Erythroblast (primary cell): ENCODE measurements around the gene WNT3A.
A peak's percentile ranks its signal among the peaks of the same experiment; 100 is the strongest.

Experiments
- DNase-seq, 2 experiments: peaks; one replicate each; lab custom pipeline; 2025; lab: John Stamatoyannopoulos, UW
- GATA1 ChIP-seq: IDR thresholded peaks from 2 replicates; pipeline ENCODE4 v1.6.1; 2011; ENCODE audit warnings: low read depth, mild to moderate bottlenecking, control low read depth, low read length, moderate library complexity
- POLR2A ChIP-seq: IDR thresholded peaks from 2 replicates; pipeline ENCODE4 v1.6.1; 2011; ENCODE audit warnings: mild to moderate bottlenecking, low read length

The WNT3A gene

DNA sequence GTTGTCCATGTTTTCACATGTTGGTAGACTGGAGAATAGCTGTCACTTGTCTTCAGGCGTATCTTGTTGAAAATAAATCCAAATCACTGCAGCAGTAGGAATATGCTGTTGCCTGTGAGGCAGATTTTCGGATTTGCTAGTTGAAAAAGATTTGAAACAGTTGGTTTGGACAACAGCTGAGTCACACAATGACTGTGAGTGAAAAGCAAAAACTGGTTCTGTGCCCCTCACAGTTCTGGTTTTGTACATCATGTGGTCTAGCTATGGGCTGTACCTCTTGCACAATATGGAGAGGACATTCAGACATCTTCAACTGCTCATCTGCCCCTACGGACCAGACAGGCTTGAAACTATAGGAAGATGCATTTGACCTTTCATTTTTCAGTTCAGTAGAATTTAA is 77.5 kb downstream of the WNT3A start:
- peak; percentile 62 to 74 for DNase-seq
- TF ChIP-seq POLR2A, result no peak
- TF ChIP-seq GATA1, result no peak

DNA sequence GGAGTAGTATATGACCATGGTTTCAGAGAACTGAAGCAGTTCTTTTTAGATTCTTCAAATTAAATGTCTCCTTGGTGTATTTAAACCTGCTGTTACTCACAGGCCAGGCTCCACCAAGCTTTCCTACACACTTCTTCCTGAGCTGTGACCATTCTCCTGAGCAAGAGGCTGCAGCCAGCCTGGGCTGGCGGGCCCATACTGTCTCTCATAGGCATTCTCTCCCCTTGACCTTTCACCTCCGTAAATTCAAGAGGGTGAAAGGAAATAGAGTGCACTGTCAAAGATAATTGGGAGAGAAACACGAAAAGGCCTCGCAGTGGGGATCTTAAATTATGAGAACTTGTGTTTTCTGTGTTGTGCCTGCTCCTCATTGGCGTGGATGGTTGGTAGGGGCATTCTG is 78.0 kb downstream of the WNT3A start:
- TF ChIP-seq POLR2A, result no peak
- TF ChIP-seq GATA1, result no peak
- DNase-seq, result no peak

DNA sequence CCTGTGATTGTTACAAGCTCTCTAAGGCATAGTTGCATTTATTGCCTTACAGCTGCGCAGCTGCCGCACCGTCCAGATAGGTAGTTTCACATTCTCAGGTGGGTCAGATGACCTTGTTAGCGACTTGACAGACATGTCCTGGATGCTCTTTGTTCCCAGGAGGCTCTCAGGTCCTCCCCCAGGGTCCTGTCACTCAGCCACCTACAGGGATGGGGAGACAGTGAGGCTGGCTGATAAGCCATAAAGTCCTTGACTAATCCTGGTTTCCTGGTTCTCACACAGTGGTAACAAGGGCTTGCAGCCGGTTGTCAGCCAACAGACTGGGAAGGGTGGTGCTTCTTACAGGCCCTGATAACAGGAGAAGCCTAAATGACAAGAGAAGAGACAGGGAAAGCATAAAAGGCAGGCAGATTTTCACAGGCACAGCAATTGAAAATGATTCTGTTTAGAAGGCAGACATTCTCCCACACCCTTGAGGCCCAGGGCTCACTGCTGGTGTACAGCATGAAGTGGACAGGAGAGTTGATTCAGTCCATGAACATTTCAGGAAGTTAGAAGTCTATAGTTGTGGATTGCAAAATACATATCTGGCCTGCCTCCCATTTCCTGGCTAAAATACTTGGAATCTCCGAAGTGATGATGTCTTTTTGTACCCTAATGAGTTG is 78.6 kb downstream of the WNT3A start:
- TF ChIP-seq GATA1 (no peak), POLR2A (no peak)
- DNase-seq, result peak; percentile 73 to 78

DNA sequence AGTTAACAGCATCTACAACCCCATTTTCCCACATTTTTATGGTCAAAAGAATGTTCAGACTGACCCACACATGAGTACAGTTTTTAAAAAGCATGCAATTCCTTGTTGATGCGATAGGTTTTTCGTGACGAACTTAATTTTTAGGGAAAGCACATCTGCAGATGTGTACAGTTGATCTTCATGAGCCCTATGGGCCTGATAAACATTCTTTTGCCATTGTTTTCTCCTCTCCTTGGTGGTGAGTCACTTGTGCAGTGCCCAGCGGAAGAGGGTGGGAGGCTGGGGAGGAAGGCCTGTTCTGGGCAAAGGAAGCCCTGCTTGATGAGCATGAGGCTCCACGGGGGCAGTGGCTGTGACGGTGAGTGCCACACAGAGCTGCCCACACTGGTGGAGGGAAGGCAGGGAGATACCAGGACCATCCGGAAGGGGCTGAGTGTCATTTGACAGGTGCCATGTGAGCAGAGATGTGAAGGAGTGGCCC is 81.0 kb downstream of the WNT3A start:
- no peak for TF ChIP-seq POLR2A
- no peak for TF ChIP-seq GATA1
- no peak for DNase-seq

DNA sequence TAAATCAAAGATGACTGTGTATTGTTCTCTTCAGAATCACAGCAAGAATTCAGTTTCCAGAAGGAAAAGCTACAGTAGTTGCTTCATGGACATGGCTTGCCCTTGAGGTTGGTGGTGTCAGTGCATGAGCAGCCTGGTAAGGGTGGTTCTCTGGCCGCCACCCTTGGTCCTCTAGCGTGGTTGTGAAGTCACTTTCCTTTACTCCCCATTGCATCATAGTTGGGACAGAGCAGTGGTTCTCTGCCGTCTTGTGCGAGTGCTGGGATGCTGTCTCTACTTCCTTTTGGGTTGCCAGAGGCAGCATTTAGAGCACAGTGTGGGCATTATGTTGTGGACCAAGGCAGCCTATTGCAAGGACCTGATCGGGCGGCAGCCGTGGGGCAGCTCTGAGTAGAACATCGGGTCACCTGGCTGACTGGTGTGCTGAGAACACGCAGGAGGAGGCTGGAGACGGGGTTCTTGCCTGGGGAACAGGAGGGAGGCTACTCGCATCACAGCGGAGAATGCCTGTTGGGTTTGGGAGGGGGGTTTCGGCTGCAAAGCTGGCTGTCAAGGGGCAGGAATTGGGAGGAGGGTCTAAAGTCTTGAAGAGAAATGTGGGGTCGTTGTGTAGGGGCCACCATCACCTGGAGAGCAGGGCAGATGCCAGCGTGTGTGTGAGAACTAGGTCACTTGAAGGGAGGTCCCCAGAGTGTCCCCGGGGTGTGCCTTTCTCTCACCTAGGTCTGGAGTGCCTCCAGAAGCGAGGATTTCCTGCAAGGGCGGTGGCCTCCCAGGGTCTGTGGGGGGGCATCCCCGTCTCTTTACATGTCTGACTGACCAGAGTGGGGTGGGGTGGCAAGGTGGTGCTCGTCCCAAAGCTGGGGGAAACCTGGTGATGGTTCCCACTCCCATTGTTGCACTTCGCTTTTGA is 82.0 kb downstream of the WNT3A start:
- DNase-seq, result peak; percentile 75 to 91
- no peak for TF ChIP-seq POLR2A

DNA sequence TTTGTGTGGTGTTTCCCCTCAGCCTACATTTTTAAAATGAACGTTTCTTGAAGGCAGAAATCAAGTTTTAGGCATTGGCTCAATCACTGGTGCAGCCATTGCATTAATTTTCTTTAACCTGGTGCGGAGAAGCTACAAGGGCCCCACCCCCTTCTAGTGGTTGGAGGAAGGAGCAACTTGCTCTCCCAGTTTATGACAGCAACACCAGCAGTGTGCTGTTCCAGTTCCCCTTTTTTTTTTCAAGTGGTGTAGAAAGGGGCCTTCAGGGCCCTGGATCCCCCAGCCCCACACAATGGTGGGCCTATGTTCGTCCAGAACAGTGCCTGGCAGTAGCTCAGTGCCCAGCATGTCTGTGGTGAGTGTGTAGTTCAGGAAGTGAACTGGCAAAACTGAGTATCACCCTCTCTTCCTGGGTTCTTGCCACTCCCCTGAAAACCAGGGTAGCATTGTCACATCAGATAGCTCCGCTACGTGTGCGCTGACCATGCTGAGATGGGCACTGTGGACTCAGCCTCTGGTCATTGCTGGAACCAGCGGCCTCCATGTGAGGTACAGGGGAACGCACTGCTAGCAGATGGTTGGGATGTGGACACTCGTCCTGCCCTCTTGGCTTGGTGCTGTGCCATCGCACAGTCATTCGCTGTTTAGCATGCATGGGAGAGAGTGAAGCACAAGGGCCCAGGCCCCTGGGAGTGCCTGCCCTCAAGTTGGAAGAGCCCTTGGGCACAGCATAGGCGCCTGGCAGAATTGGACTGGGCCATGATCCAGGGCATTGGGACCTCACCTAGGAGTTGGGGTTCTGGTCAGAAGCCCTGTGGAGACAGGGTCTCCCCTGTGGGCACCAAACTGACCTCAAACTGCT is 83.0 kb downstream of the WNT3A start:
- DNase-seq, result no peak
- TF ChIP-seq GATA1, result no peak
- no peak for TF ChIP-seq POLR2A

DNA sequence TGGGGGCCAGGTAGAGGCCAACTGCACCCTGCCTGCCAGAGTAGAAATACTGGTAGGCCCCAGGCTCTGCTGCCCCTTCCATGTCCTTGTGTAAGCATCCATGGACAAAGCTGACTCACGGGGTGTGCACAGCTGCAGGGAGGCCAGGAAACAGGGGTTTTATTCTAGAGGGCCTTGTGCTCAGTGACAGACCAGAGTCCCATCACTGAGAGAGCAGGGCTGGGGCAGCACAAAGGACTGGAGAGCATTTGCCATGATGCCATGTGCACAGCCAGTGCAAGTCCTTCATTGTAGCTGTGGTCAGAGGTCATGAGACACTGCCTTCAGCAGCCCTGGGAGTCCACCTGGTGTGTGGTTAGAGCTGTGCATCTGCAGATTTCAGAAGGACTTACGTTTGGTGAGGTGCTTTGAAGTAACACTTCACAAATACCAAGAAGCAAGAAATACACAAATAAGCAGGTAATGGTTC is 83.8 kb downstream of the WNT3A start:
- DNase-seq, result no peak
- TF ChIP-seq GATA1 (no peak), POLR2A (no peak)

DNA sequence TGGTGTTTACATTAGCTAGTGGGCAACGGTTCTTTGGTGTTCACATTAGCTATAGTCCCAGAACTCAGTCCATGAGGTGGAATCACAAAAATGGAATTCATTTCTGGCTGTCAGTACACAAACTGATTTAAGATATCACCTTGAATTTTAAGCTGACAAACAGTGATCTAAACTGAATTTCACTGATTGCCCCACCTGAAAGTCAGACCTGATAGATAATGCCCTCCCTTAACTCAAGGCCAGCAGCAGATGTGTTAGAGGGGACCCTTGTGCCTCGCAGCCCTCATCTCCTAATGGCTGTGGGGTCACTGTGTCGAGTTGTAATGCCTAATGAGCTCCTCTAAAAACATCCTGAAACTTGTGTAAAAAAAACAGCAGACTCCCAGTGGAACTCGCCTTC is 84.3 kb downstream of the WNT3A start:
- TF ChIP-seq POLR2A, result no peak
- TF ChIP-seq GATA1, result no peak
- no peak for DNase-seq

DNA sequence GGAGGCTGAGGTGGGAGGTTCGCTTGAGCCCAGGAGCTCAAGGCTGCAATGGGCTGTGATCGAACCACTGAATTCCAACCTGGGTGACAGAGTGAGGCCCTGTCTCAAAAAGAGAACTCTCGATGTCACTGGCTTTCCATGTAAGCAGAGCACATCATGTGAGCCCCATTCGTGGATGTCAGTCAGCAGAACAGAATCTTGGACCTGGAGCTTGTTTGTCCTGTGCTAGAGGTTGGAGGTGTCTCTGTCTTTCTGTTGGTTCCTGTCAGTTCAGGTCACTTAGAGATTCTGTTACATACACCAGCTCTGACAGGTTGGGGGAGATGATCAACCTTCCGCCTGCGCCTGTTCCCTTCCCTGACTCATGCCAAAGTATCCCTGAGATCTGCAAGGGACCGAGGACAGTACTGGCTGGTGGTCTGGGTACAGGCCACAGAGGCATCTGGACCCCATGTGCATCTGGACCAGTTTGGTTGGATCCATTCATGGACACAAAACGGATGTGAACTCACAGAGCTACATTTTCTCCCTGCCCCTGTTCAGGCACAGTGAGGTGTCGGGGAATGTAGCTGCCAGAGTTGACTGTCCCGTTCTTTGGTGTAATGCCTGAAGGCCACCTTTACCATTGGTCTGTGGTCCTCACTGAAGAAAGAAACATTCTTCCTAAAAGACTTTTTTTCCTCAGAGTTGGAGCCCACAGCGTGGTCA is 85.7 kb downstream of the WNT3A start:
- no peak for DNase-seq
- TF ChIP-seq GATA1, result no peak
- no peak for TF ChIP-seq POLR2A

DNA sequence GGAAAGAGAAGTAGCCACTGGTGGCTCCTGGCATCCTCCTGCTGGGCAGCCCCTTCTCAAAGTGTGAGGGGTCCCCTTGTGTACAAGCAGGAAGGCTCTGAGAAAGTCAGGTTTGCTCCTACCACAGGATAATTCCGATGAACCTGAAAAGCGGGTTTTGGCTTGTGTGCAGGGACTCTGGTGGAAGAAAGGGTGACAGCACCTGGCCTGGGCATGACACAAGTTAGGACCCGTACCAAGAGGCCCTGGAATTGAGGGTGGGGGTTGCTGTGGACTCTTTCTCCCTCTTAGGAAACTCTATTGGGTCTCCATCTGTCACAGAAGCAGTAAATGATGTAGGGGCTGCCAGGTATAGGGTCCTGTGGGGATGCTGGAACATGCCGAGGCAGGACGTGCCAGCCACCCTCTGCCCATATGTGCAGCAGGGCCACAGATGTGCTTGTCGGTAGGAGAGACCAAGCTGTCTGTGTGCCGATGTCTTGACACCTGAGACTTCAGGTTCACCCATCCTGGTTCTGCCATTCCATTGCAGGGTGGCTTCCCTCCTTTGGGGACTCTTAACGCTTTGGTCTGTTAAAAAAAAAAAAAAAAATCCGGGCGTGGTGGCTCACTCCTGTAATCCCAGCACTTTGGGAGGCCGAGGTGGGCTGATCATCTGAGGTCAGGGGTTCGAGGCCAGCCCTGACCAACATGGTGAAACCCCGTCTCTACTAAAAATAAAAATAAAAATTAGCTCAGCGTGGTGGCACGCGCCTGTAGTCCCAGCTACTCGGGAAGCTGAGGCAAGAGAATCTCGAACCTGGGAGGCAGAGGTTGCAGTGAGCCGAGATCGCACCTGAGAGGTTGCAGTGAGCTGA is 86.5 kb downstream of the WNT3A start:
- TF ChIP-seq GATA1 (no peak), POLR2A (no peak)
- DNase-seq, result no peak

DNA sequence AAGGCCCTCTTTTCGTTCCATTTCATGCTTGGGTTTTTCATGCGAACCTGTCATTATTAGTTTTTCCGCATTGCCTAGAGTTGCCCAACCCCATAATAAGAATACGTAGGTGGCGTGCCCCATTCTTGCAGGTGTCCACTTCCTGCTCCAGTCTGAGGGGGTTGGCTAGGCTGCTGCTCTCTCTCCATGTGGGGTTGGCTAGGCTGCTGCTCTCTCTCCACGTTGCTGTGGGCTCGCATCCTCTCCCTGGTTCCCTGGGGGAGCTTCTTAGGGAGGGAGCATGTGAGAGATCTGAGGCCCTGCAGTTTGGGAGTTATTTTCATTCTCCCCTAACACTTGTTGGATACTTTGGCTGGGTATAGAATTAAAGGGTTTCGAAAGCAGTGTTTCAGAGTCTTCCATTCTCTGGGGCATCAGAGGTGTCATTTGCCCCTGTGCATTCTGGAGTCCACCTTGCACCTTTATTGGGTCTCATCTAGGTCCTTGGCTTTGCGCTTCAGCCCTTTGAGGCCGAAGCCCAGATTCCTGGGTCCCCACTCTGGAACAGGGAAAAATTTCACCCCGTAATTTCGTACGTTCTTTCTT is 87.7 kb downstream of the WNT3A start:
- DNase-seq, result no peak
- TF ChIP-seq GATA1, result no peak
- TF ChIP-seq POLR2A, result no peak

DNA sequence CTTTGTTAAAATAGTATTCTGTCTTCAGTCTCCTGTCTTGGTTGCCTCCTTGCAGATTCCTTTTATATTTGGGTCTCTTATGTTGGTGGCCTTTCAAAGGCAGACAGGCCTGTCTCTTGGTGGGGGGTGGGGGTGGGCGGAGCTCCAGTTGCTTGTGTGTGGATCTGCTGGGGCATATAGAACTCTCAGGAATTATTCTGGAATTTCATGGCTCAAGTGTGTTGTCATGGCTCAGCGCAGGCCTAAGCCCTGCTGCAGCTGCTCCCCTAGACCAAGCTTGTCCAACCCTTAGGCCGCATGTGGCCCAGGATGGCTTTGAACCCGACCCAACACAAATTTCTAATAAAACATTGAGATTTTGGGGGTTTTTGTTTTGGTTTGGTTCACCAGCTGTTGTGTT is 88.4 kb downstream of the WNT3A start:
- TF ChIP-seq POLR2A, result no peak
- no peak for TF ChIP-seq GATA1
- no peak for DNase-seq
